GM13977 (cell line): ENCODE measurements around the gene FGGY.

ENCODE experiments used
- DNase-seq: peaks from one replicate; pipeline ENCODE4 v3.0.0; 2012; ENCODE audit warnings: low spot score
- in situ Hi-C: fragments of 300-500 bp; cut with MboI; formaldehyde crosslinking; loops from one replicate; pipeline ENCODE4 v1.12.0; 2022; ENCODE audit warnings: low sequenced_read_pairs, low pct_unique_long_range_greater_than_20kb, mixed read lengths, inconsistent platforms; ENCODE audit not compliant: unreplicated experiment
- TF ChIP-seq, protein P1 (sequence below): IDR thresholded peaks from 2 replicates; pipeline ENCODE4 v1.5.1; 2012; ENCODE audit warnings: mild to moderate bottlenecking, control low read depth; ENCODE audit not compliant: insufficient read depth; ENCODE audit errors: extremely low read depth, missing control alignments

FGGY gene

DNA sequence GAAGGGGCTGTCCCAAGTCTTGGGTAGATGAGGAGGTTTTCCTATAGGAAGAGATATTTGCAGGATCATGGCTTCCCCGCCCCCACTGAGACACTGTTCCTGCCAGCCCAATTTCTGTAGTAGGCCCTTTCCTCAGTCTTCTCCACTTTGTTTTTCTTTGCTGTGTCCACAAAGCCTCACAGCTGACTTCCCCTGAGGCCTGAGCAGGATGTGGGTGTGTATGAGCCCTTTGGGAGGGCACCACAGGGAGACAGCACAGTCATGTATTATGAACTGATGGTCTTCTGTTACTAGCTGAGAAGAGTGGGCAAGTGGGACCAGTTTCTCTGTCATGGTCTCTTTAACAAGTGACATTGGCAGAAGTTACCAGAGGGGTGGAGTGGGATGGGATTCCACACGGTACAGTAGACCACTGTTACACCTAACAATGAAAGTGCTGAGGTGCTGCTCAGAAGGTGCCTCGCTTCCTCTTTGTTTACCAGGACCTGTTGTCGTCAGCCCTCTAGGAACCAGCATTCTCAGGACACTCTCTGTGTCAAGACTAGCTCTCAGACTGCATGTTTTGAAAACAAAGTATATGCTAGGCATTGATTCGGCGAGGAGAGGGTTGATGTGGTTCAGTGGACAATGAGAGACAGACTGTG, 264.0 kb downstream of the FGGY start:
- TF ChIP-seq, protein P1, sequence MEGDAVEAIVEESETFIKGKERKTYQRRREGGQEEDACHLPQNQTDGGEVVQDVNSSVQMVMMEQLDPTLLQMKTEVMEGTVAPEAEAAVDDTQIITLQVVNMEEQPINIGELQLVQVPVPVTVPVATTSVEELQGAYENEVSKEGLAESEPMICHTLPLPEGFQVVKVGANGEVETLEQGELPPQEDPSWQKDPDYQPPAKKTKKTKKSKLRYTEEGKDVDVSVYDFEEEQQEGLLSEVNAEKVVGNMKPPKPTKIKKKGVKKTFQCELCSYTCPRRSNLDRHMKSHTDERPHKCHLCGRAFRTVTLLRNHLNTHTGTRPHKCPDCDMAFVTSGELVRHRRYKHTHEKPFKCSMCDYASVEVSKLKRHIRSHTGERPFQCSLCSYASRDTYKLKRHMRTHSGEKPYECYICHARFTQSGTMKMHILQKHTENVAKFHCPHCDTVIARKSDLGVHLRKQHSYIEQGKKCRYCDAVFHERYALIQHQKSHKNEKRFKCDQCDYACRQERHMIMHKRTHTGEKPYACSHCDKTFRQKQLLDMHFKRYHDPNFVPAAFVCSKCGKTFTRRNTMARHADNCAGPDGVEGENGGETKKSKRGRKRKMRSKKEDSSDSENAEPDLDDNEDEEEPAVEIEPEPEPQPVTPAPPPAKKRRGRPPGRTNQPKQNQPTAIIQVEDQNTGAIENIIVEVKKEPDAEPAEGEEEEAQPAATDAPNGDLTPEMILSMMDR = no peak
- in situ Hi-C loops = no loop called here
- no peak for DNase-seq

DNA sequence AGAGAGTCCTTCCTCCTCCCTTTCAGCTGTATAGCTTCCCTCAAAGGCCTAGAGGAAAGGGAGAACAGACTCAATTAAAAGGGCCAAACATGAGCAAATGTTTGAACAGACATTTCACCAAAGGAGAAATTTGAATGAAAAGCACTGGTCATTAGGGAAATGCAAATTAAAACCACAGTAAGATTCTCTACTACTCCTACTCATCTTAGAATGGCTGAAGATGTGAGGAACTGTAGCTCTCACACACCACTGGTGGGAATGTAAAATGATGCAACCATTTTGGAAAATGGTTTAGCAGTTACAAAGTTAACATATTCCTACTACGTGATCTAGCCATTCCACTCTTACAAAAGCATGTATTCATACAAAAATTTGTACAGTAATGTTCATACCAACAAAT, 264.9 kb downstream of the FGGY start:
- no peak for DNase-seq
- in situ Hi-C loops = no loop called here
- TF ChIP-seq, protein P1 = no peak

DNA sequence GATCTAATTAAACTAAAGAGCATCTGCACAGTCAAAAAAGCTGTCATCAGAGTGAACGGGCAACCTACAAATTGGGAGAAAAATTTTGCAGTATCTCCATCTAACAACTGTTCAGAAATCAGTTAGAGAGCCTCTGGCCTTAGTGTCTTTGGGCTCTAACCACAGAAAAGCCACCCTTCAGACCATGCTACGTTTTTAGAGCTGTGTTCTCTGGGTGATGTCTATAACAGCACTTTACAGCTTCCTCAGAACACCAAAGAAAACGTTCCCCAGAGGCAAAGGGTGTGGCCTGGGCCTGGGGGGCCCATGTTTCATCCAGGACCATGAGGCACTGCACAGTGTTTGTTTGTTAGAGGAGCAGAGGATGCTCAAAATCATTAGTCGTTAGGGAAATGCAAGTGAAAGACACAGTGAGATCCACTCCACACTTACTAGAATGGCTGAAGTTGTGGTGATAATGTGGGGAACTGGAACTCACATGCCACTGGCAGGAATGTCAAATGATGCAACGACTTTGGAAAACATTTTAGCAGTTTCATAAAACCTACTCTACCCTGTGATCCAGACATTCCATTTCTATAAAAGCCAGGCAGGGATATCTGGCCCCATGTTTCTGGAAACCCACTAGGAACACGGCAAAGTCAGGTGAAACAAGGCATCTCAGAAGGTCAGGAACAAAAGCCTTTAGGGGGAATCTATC, 267.4 kb downstream of the FGGY start:
- no peak for DNase-seq
- in situ Hi-C loops = no loop called here
- TF ChIP-seq, protein P1 = no peak

DNA sequence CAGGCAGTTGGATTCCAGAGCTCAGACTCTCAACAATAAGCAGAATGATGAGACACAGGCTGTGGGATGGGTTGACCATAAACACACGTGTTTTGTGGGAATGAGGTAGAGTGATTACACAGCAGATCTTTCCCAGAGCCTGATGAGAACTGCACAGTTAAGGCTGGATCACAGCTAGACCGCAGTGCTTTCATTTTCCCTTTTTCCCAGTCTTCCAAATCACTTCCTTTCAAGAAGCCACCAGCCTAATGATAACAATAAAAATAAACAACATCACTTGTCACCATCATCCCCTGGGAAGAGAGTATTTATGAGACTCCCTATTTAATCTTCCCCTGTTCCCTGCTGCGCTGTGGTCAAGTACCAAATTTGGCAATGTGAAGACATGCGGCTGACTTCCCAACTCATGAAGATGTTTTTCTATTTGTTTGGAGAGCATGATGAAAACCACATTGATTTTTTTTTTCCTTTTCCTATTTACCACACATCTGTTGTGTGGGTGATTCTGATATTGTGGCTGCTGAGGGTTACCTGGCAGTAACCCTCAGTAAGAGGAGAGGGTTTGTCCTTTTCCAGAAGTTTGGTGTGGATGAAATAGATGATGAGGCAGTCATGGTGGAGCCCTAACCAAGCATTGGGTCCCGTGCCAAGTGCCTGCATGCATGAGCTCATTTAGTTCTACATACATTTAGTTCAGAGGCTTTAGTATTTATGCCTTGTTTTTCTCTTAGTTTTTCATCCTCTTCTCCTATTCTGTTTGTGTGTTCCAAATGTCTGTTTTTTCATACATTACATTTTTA, 268.9 kb downstream of the FGGY start:
- in situ Hi-C loops = no loop called here
- TF ChIP-seq, protein P1 = no peak
- no peak for DNase-seq

DNA sequence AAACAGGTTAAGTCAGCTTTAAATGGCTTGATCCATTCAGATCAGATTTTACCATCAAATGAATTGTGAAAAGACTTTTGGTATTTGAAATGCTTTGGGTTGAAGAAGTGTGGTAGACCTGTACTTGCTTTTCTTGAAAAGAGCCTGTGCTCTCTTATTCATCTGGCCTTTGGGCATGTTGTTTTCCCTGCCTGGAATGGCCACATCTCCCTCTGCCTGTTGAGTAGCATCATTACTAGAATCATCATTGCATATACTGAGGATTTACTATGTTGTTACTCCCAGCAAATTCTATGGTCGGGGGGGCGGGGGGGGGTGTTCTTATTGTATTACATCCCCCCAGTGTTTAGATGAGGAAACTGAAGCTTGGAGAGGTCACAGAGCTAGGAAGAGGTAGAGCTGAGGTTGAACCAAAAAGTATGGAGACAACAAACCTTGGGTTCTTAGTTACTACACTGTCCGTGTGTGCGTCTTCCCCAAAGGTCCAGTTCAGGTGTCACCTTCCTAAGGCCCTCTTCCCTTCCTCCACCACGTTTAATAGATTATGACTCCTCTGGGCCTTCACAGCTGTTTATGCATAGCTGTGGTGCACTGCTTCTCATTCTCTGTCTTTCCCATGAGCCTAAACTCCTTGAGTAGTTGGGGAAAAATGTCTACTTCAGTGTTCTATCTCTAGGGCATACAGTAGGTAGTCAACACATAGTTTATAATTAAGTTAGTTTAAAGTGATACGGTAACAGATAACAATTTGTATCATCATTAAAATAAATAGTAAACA, 271.5 kb downstream of the FGGY start:
- TF ChIP-seq, protein P1 = peak; percentile 10
- in situ Hi-C loops = no loop called here
- no peak for DNase-seq

DNA sequence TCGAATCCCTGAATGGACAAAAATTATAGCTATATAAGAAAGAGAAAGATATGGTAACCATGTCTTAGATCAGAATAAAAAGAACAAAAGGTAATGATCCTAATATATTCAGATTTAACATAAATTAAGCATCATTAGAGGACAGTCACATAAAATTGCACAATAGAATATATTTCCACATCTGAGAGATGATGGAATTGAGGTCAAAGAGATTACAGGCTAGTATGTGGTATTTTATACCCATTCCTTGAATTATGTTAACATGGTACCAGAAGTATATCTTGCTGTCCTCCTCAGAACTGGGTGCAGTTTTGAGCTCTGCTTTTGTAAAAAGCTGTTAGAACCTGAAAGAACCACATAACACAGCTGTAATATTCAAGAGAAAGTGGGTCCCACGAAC, 272.3 kb downstream of the FGGY start:
- in situ Hi-C loops = no loop called here
- DNase-seq = no peak
- TF ChIP-seq, protein P1 = no peak
